DMS 273 treated with DMSO at 0.1 percent for 48 hours (cell line): Measurements from ENCODE around the gene HLA-DPA1.
"Not testable (repeated sequence)": the region's sequence is repeated elsewhere in the genome, so short reads cannot be mapped to it uniquely, and the experiment has no call there.

Experiments
- DNase-seq: peaks from one replicate; lab custom pipeline; 2025; lab: John Stamatoyannopoulos, UW

Gene HLA-DPA1

GRCh38 chr6:33073431-33073871, at the start of gene HLA-DPA1:
HLA-DPA1 (minus strand) TSS chr6:33073649.
- DNase-seq, result peak; percentile 13

DNA sequence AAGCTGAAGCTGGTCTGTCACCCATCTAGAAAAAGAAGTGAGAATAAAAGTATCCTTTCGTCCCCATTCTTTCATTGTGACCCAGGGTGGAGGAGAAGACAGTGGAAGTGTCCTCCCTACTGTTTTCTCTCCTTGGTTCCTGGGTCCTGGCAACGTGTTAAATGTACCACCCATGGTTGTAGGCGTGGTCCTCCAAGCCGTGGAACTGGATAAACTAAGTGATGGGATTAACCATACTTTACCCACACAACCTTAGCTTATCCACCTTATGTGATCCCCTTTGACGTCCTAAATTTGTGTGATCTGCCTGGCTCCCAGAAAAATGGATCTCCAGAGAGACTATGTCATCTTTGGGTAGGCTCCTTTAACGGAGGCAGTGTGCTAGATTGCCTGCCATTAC, 49.7 kb upstream of the HLA-DPA1 start:
- DNase-seq, result no peak

DNA sequence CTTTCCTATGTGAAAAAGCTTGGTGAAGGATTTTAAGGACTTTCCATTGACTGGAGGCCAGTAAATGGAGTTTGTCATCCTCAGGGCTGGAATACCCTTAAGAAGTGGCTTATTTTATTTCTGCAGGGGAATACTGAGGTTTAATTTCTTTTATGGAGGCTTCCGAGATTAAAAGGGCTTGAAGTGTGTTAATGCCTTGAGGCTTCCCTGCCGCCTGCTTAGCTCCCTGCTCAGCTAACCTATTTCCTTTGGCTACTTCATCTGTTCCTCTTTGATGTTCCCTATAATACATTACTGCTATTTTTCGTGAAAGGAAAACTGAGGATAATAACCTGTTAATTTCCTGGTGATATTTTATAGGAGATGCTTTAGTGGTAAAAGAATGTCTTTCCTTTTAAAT, 46.6 kb upstream of the HLA-DPA1 start:
- no peak for DNase-seq

GRCh38 chr6:33118525-33119123, 45.2 kb upstream of the HLA-DPA1 start:
- DNase-seq, result no peak

GRCh38 chr6:33117811-33118277, 44.4 kb upstream of the HLA-DPA1 start:
- DNase-seq, result no peak

DNA sequence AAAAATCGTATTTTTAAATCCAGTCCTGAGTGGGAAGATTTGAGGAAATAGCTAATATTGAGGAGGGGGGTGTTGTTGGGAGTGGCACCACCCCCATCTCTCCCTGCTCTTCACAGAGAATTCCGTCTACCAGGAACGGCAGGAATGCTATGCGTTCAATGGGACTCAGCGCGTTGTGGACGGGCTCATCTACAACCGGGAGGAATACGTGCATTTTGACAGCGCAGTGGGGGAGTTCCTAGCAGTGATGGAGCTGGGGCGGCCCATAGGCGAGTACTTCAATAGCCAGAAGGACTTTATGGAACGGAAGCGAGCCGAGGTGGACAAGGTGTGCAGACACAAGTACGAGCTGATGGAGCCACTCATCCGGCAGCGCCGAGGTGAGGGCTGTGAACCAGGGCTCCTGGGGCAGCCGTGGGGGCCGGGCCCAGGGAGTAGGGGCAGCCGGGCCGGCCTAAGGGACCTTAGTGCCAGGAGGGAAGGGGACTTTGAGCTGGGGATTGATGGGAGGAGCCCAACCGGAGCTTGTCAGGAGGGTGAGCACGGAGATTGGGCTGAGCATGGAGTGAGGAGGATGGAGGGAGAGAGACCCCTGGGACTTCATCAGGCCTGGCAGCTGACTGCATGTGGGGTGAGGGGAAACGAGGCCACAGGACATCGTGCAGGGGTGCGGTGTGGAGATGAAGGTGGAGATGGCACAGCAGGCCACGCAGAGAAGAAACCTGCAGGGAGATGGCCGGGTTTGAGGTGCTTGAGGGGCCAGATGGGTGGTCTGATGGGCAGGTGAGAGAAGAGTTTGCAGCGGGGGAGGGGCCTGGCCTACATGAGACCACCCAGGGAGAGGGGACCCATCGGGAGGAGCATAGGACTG, 43.6 kb upstream of the HLA-DPA1 start:
- no peak for DNase-seq

DNA sequence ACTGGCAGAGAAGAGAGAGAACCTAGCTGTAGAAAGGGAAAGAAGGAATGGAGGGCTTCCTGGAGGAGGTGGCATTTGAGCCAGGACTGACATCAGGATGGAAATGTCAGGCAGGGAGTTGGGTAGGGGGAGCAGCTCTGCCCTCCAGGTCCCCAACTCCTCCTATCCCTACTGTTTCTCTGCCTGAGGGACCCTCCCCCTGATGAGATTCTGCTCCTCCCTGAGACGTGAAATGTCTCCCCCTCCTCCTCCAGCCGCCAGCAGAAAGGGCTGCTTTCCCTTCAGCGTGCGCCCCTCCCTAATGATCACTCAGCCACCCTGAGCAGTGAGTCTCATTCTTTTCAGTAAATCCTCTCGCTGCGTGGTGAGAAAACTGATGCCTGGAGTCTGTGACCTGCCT, 43.0 kb upstream of the HLA-DPA1 start:
- DNase-seq, result no peak

GRCh38 chr6:33114406-33114805, 41.0 kb upstream of the HLA-DPA1 start:
- no peak for DNase-seq

DNA sequence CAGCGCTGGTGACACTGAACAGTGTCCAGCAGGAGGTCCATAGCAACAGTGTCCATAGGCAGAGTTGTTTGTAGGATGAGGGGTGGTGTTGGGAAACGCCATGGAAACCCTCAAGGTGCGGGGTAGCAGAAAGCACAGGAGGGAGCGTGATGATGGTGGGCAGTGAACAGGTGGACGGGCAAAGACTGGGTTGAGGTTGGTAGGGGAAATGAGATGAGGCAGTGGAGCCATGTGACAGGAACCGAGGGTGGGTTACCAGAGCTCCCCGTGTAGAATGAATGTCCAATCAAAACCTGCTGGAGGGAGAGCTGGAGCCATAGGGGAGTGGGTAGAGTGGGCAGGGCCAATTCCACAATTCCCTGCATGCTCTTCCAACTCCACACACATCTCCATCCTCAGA, 40.3 kb upstream of the HLA-DPA1 start:
- DNase-seq, result no peak

- peak; percentile 60 for DNase-seq
Observed at GRCh38 chr6:33112148-33112547, 38.7 kb upstream of the HLA-DPA1 start.

DNA sequence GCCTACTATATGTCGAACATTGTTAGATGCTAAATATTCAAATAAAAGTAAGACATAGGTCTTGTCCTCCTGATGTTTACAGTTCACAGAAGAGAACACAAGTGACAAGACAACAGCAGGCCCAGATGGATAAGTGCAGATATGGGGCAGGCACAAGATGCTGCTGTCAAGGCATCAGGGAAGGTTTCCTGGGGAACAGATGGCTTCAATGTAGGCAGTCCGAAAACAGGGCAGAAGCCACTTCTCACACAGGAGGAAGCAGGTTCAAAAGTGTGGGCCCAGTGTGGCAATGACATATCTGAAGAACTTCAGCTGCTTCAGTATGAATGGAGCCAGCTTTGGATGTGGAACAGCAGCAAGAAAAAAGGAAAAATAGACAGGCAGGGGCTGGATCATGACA, 34.9 kb upstream of the HLA-DPA1 start:
- DNase-seq, result no peak

- no peak for DNase-seq
Observed at GRCh38 chr6:33107641-33108040, 34.2 kb upstream of the HLA-DPA1 start.

DNA sequence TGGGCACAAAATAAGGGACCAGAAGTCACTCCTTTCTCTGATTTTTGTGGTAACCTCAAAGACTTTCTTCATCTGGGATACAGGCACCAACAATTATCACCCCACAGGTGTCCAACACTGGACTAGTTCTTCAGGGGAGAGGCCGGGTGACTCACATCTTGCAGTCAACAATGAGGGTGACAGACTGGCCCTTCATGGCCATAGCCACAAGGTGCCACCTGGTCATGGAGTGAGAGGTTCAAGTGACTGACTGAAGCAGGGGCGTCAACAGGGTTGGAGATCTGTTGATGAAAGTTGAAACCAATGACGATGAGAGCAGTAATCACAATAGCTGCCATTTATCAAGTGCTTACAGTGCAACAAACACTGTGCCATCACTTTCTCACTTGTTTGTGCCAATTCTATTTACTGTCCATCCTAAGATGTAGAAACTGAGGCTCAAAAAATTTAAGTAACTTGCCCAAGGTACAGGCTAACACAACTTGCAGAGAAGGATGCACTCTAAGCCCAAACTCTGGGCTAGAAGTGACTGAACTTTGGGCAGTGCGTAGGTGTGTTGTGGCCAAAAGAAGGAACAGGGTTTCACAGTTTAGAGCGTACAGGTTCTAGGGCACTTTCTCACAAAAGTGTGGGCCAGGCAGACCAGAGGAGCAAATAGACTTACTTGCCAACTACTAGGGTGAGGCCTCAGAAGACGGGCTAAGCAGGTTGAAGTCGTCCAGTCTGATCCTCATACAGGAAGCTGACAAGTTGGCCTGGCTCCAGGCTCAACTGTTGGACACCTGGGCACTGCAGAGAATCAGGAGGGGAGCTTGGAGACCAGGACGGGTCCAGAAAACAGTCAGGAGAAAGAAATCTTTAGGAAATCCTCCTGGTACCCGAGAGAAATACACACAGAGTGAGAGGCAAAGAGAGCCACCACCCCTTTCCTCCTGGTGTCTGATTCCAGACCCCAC, 32.7 kb upstream of the HLA-DPA1 start:
- DNase-seq, result no peak

- DNase-seq, result no peak
Observed at GRCh38 chr6:33105386-33105785, 31.9 kb upstream of the HLA-DPA1 start.

- no peak for DNase-seq
Observed at GRCh38 chr6:33104887-33105286, 31.4 kb upstream of the HLA-DPA1 start.

GRCh38 chr6:33103776-33104175, 30.3 kb upstream of the HLA-DPA1 start:
- DNase-seq, result no peak

DNA sequence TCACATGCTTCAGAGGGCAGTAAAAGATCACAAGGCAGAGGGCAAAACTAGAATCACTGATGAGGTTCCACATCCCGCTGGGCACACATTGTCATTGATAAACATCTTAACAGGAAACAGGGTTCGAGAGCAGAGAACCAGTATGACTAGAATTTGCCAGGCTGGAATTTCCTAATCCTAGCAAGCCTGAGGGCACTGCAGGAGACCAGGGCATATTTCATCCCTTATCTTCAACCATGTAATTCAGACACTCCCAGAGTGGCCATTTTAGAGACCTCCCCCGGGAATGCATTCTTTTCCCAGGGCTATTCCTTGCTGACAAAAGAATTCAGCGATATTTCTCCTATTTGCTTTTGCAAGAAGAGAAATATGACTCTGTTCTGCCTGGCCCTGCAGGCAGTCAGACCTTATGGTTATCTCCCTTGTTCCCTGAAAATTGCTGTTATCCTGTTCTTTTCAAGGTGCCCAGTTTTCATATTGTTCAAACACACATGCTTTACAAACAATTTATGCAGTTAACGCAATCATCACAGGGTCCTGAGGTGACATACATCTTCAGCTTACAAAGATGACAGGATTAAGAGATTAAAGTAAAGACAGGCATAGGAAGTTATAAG, 27.8 kb upstream of the HLA-DPA1 start:
- DNase-seq, result not testable (repeated sequence)

- DNase-seq, result no peak
Observed at GRCh38 chr6:33095681-33096080, 22.2 kb upstream of the HLA-DPA1 start.

- no peak for DNase-seq
Observed at GRCh38 chr6:33093855-33094254, 20.4 kb upstream of the HLA-DPA1 start.

GRCh38 chr6:33092385-33092784, 18.9 kb upstream of the HLA-DPA1 start:
- no peak for DNase-seq

- DNase-seq, result no peak
Observed at GRCh38 chr6:33091957-33092356, 18.5 kb upstream of the HLA-DPA1 start.
